SJSA1 (cell line): ENCODE data around the gene SH2D5. TPM values are rescaled to one million over a fixed set of nuclear protein-coding genes. Genes with fewer than 3 reads are reported as not detected.

Source experiments
- DNase-seq, 2 experiments: peaks; one replicate each; pipeline ENCODE4 v3.0.0-alpha.2; 2015 to 2020; ENCODE audit warnings: low spot score in 2 of 2, low read depth in 1 of 2
- H3K27ac ChIP-seq: fragments of 250-450 bp; sonication (Bioruptor Pico); 2 replicates; pipeline ENCODE4 v1.5.1; 2020; ENCODE audit warnings: mild to moderate bottlenecking, moderate library complexity
- H3K27me3 ChIP-seq: fragments of 250-450 bp; sonication (Bioruptor Pico); replicated peaks from 2 replicates; pipeline ENCODE4 v1.5.1; 2020; ENCODE audit warnings: mild to moderate bottlenecking, moderate library complexity
- H3K36me3 ChIP-seq: fragments of 250-450 bp; sonication (Bioruptor Pico); 2 replicates; pipeline ENCODE4 v1.5.1; 2020; ENCODE audit warnings: mild to moderate bottlenecking
- H3K4me1 ChIP-seq: fragments of 250-450 bp; sonication (Bioruptor Pico); replicated peaks from 2 replicates; pipeline ENCODE4 v1.6.1; 2021; ENCODE audit warnings: mild to moderate bottlenecking
- H3K4me3 ChIP-seq: fragments of 250-450 bp; sonication (Bioruptor Pico); 2 replicates; pipeline ENCODE4 v1.5.1; 2020; ENCODE audit warnings: mild to moderate bottlenecking
- H3K9me3 ChIP-seq: fragments of 250-450 bp; sonication (Bioruptor Pico); replicated peaks from 2 replicates; pipeline ENCODE4 v1.5.1; 2020; ENCODE audit warnings: mild to moderate bottlenecking
- total RNA-seq: library from RNA; depleted of rRNA; stranded (reverse); fragments of >200 nt; shearing (Covaris generic); gene quantifications from 2 replicates; pipeline ENCODE4 v1.2.3, GENCODE V29; 2014

Gene SH2D5
- total RNA-seq, 1 experiment from 2014 or later, result 0.82 TPM

DNA sequence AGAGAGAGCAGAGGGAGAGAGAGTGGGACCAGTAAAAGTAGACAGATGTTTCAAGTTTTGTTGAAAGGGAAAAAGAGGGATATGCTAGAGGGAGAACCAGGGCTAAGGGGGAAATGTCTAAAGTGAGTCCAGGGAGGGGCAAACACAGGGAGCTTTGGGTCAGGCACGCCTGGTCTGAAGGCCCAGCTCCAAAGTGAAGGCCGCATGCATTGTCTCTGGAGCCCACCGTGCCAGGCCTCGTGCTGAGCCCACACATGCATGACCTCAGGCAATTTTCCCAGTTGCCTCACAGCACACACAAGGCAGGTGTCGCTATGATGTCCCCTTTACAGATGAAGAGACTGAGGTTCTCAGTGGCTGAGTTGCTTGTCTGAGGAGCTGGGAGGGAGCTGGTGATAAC lies 30.7 kb downstream of the SH2D5 start:
- no peaks in the 10 kb centered on the region for H3K9me3 ChIP-seq
- no peaks in the 10 kb centered on the region for H3K27me3 ChIP-seq
- H3K4me3 ChIP-seq, result no peak overlapping the region
- DNase-seq, result no peak
- H3K27ac ChIP-seq, result no peak overlapping the region
- H3K36me3 ChIP-seq, result no peaks in the 10 kb centered on the region
- H3K4me1 ChIP-seq, result peaks cover 48% of the 10 kb centered on the region

DNA sequence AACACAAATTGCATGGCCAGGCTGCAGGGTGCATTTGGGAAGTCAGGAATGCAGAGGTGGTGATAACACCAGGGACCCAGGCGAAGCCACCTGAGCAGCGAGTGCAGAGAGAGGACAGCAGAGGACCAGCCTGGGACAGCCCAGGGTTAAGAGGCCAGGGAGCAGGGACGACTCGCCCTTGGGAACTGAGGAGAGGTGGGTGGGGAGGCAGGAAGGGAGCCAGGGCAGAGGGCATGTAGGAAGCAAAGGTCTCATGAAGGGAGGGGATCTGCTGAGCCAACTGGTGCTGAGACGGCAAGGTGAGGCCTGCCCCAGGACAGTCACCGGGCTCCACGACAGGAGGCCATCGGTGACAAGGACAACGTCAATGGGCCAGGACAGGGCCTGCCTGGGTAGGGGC lies 31.1 kb downstream of the SH2D5 start:
- peaks cover 50% of the 10 kb centered on the region for H3K4me1 ChIP-seq
- DNase-seq, result no peak
- no peaks in the 10 kb centered on the region for H3K36me3 ChIP-seq
- H3K27me3 ChIP-seq, result no peaks in the 10 kb centered on the region
- no peaks in the 10 kb centered on the region for H3K9me3 ChIP-seq
- no peak overlapping the region for H3K4me3 ChIP-seq
- no peak overlapping the region for H3K27ac ChIP-seq

DNA sequence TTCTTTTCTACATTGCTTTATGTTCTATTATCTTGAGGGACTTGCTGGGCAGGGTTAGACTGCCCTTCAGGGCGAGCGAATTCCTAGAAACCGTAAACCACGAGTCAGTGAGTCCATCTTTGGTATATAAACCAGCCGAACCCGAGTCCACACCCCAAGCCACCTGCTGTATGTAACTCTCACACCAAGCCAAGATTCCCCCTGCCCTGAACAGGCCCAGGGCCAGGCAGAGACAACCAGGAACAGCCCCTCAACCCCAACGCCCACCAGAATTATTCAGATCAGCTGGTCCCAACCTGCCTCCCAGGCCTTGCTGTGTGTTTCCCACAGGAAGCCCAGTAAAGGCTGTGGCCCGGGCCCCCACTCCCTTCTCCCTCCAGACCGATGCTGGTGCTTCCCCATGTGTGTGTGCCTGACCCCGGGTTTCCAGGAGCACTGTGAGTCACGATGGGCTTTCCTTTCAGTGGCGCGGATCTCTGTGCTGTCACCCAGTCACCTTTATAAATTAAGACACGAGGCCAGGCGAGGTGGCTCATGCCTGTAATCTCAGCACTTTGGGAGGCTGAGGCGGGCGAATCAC lies 31.8 kb downstream of the SH2D5 start:
- Histone ChIP-seq H3K4me3 (no peak overlapping the region), H3K27me3 (no peaks in the 10 kb centered on the region), H3K36me3 (no peaks in the 10 kb centered on the region), H3K9me3 (no peaks in the 10 kb centered on the region), H3K4me1 (peaks cover 50% of the 10 kb centered on the region), H3K27ac (no peak overlapping the region)
- DNase-seq, result no peak

DNA sequence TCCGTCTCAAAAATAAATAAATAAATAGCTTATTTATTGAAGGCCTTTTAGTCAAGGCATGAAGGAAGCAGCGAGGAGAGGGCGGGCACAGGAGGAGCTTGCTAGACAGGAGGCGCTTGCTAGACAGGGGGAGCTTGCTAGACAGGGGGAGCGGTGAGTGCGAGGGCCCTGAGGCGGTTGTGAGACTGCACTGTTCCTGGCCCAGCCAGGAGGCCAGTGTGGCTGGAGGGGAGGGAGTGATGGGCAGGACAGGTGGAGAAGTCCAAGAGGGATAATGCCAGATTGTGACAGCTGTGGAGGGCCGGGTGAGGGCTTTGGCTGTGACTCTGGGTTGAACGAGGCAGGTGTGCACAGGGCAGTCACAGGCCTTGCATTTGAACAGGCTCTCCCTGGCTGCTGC lies 32.9 kb downstream of the SH2D5 start:
- H3K27ac ChIP-seq, result peak overlapping the region; percentile 90
- no peaks in the 10 kb centered on the region for H3K27me3 ChIP-seq
- no peak for DNase-seq
- no peaks in the 10 kb centered on the region for H3K9me3 ChIP-seq
- no peaks in the 10 kb centered on the region for H3K36me3 ChIP-seq
- H3K4me1 ChIP-seq, result peaks cover 44% of the 10 kb centered on the region
- H3K4me3 ChIP-seq, result no peak overlapping the region

DNA sequence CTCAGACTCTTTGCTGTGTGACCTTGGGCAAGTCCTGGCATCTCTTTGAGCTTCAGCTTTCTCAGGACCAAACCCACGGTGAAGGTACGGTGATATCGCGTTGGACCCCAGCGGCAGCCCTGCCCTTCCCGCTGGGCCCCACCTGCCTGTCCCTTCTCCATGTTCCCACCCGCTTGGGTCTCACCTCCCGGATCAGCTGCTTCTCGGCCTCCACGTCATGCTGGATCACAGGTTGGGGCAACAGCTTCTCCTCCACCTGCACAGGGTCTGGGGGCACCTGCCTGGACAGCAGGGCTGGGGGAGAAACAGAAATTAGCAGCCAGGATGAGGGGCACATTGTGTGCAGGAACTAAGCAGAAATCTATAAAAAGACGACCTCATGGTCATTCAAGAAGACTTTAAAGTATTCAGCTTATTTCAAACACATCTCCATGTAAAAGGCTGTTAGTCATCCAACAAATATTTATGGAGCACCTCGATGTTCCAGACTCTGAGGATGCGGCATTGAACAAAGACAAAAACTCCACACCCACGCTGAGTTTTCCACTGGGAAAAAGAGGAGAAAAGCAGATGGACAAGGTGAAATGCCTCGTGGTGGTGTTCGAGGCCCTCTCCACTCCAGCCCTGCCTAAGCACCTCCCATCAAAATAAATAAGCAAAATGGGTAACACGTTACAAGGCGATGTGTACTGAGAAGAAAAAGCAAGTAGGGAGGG lies 34.1 kb downstream of the SH2D5 start:
- Histone ChIP-seq H3K27ac (peak overlapping the region; percentile 90), H3K4me1 (peaks cover 44% of the 10 kb centered on the region), H3K4me3 (no peak overlapping the region), H3K9me3 (no peaks in the 10 kb centered on the region), H3K27me3 (no peaks in the 10 kb centered on the region), H3K36me3 (no peaks in the 10 kb centered on the region)
- peak; percentile 73 to 89 for DNase-seq

DNA sequence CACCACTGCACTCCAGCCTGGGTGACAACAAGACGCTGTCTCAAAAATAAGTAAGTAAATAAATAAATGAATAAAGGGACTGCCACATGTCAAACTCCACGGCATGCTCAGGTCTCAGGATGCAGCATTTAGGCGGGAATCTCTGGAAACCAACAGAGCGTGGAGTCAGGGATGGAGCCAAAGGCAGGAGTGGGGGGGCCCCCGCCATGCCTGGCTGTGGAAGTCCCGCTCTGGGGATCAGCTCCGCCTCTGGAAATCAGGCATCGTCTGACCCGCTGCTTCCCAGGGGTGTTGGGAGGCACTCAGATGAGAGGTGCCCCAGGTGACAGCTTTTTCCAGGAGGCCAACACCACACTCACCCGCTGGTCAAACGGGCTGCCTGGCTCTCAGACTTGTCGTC lies 34.9 kb downstream of the SH2D5 start:
- Histone ChIP-seq H3K36me3 (no peaks in the 10 kb centered on the region), H3K27ac (peak overlapping the region; percentile 90), H3K4me1 (peaks cover 44% of the 10 kb centered on the region), H3K27me3 (no peaks in the 10 kb centered on the region), H3K4me3 (no peak overlapping the region), H3K9me3 (no peaks in the 10 kb centered on the region)
- DNase-seq, result no peak

DNA sequence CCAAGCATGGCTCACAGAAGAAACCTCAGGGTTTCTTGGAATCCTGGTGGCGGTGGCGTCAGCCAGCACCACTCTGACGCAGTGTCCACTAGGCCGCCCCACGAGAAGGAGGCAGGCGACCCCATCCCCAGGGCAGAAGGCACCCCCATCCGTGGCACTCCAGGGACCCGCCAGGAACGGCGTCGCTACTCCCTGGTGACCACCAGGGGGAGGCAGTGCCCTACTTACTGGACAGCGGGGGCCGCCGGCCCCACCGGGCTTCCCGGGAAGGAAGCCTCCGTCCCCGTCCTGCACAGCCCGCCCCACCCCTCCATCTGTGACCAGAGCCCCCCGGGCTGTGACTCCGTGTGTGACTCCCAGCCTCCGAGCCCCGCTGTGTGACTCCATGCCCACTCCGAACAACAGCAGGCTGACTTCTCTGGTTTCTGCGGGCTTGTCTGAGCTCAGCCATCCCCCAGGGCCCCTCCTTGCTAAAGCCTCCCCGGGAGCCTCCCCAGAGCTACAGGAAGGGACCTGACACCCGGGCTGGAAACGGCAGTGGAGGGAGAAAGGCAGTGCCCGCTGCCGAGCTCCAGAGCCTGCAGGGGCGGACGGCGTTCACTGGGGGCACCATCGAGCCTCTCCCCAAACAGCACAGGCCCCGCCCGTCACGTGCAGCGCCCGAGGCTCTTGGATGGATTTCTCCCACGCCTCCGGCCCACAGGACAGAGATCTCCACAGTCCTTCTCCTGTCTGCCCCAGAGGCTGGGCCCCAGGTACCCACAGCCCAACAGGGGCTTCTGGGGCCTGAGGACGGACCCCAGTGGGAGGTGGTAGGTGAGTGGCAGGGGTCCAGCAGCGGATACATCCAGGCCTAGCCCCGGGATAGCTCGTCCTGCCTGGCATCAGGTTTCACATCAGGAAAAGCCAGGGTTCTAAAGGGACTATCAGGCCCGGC lies 35.8 kb downstream of the SH2D5 start:
- Histone ChIP-seq H3K4me3 (peak overlapping the region; percentile 42), H3K4me1 (peaks cover 44% of the 10 kb centered on the region), H3K27ac (peak overlapping the region; percentile 90), H3K36me3 (no peaks in the 10 kb centered on the region), H3K27me3 (no peaks in the 10 kb centered on the region), H3K9me3 (no peaks in the 10 kb centered on the region)
- peak; percentile 93 to 96 for DNase-seq

DNA sequence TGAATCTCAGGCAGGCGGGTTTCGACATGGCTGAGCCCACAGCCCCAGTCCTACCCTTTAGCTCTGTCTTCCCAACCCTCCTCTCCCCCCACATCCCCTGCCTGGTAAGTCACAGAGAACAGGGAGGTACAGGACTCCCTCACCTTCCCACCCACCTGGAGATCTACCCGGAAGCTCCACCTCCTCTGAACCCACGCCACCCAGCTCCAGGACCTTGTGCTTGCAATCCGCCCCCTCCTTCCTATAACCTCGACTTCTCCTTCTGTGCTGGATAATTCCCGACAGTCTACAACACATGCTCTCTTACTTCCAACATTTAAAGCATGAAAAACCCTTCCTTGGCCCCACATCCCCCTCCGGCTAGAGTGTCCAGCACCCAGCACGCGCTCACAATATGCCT lies 37.0 kb downstream of the SH2D5 start:
- DNase-seq, result no peak
- H3K4me1 ChIP-seq, result peaks cover 40% of the 10 kb centered on the region
- no peak overlapping the region for H3K27ac ChIP-seq
- H3K27me3 ChIP-seq, result no peaks in the 10 kb centered on the region
- no peaks in the 10 kb centered on the region for H3K9me3 ChIP-seq
- H3K4me3 ChIP-seq, result no peak overlapping the region
- no peaks in the 10 kb centered on the region for H3K36me3 ChIP-seq

DNA sequence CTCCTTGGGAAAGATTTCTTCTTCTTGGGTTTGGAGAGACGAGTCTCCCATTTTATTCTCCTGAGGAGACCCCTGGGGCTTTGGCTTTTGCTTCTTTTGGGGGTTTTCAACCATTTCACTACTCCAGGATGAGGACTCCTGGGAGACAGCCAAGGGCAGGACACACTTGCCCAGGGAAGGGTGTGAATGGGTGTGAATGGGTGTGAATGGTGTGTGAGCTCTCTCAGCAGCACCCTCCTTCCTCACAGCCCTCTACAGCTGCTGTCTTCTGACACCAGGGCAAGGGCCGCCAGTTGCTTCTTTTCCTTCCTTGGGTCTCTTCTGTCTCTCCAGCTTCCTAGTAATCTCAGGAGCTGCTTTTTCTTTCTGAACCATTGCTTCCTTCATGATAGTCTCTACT lies 38.9 kb downstream of the SH2D5 start:
- Histone ChIP-seq H3K27ac (no peak overlapping the region), H3K36me3 (0 out of 2 replicates have a peak, but pooled peaks cover 2% of the 10 kb centered on the region), H3K4me1 (peaks cover 28% of the 10 kb centered on the region), H3K9me3 (no peaks in the 10 kb centered on the region), H3K4me3 (no peak overlapping the region), H3K27me3 (no peaks in the 10 kb centered on the region)
- DNase-seq, result no peak

DNA sequence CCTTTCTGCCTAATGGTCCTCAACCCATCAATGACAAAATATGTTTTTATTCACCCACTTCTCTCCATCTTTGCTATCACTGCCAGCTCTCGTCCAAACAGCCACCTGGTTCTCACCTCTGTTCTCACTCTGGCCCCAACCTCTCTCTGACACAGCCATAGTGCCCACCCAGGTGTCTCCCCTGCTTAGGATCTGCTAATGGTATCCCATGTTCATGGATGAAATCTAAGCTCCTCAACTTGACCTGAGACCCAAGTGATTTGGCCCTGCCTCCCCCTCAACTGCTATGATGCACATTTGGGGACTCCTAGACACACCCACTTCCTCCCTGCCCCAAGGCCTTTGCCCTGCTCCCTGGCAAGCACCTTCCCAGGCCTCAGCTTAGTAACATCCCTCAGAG lies 40.6 kb downstream of the SH2D5 start:
- H3K9me3 ChIP-seq, result no peaks in the 10 kb centered on the region
- peaks cover 10% of the 10 kb centered on the region for H3K4me1 ChIP-seq
- no peak for DNase-seq

DNA sequence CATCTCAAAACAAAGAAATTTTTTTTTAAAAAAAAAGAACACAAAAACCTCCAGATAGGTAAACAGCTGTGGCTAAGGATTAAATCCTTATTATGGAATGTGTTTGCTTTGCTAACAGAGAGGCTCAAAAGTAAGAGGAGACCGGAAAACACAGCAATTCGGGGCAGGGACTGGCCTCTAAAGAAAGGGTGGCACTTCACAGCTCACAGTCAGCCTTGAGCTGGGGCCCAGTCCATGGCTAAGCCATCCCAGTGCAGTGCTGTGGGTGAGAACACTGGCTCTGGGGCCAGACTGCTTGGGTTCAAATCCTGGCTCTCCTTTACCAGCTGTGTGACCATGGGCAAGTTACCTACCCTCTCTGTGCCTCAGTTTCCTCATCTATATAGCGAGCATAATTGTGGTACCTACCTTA lies 42.9 kb downstream of the SH2D5 start:
- Histone ChIP-seq H3K9me3 (no peaks in the 10 kb centered on the region), H3K27me3 (no peaks in the 10 kb centered on the region), H3K27ac (no peak overlapping the region), H3K4me3 (no peak overlapping the region), H3K36me3 (0 out of 2 replicates have a peak, but pooled peaks cover 2% of the 10 kb centered on the region), H3K4me1 (no peaks in the 10 kb centered on the region)
- DNase-seq, result no peak

More for the DNA sequence above, 40.6 kb downstream of the SH2D5 start:
- no peaks in the 10 kb centered on the region for H3K27me3 ChIP-seq
- H3K36me3 ChIP-seq, result 0 out of 2 replicates have a peak, but pooled peaks cover 2% of the 10 kb centered on the region
- no peak overlapping the region for H3K4me3 ChIP-seq
- no peak overlapping the region for H3K27ac ChIP-seq

DNA sequence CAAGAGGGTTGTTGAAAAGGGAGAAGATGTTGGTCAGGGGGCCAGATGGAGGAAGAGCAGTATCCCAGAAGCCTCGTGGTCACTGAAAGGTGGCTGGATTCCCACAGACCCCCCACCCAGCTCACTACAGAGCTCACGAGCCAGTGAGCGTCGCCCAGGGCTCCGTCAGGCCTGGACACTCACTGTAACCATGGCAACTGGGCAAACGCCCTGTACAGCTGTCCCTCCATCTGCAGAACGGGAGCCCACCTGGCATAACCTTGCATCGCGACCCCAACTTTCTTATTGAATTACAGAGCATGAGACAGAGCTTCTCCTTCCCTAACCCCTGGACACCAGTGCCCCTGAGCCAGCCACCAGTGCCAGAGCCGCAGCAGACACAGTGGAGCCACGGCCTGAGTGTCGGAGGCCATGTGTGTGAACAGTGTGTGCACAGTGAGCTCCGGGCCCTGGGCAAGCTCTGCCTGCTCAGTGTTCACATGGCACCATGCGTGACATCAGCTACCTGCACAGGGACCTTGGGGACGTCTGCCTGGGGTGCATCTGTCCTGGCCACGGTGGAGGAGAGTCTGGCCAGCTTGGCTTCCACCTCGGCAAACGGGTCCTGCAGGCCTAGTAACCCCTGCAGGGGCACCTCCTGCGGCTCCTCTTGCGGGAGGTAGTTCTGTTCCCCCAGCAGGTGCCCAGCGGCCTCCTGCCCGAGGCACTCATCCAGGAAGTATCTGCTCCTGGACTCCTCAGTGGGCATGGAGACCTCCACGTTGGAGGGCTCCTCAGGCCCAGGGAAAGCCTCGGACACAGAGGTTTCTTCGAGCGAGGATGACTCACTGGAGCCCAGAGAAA lies 45.4 kb downstream of the SH2D5 start:
- Histone ChIP-seq H3K4me1 (no peaks in the 10 kb centered on the region), H3K27me3 (no peaks in the 10 kb centered on the region), H3K9me3 (no peaks in the 10 kb centered on the region), H3K4me3 (no peak overlapping the region), H3K27ac (no peak overlapping the region), H3K36me3 (0 out of 2 replicates have a peak, but pooled peaks cover 2% of the 10 kb centered on the region)
- no peak for DNase-seq

DNA sequence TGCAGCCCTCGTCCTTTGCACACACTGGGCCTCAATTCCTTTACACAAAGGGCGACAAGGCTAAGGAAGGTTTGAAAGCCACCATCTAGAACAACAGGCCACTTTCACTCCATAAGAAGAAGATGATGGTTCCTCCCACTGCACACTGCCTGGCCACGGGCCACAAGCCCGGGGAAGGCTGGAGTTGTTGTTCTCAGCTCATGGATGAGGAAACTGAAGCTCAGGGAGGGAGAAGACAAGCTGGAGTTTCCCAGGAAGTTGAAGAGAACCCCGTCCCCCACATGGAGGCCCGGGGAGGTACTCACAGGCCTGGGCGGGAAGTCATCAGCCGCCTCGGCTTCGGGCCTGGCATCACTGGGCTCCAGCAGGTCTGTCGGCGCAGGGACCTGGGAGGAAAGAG lies 46.8 kb downstream of the SH2D5 start:
- Histone ChIP-seq H3K36me3 (0 out of 2 replicates have a peak, but pooled peaks cover 2% of the 10 kb centered on the region), H3K27ac (no peak overlapping the region), H3K27me3 (no peaks in the 10 kb centered on the region), H3K4me3 (no peak overlapping the region), H3K4me1 (no peaks in the 10 kb centered on the region), H3K9me3 (no peaks in the 10 kb centered on the region)
- DNase-seq, result no peak
